ENCODE measurements around the gene DMTF1.

DMTF1 gene

GRCh38 chr7:87116315-87116714 lies 35.9 kb upstream of the DMTF1 start:
- no peak overlapping the region for H3K4me3 ChIP-seq (ENCODE audit: low read depth in 1 of 5, low read length in 5 of 5)
- H3K9me3 ChIP-seq (ENCODE audit: control insufficient read depth in 5 of 5, low read length in 5 of 5), result peaks cover 0 to 5% (median 0%) of the 10 kb centered on the region in 5 donors
- no peak overlapping the region for H3K9ac ChIP-seq (ENCODE audit: low read length in 5 of 5)
- no peaks in the 10 kb centered on the region for H3K27me3 ChIP-seq (ENCODE audit: control insufficient read depth in 5 of 5, insufficient read depth in 4 of 5, low read length in 5 of 5)
- no peak overlapping the region for H3K27ac ChIP-seq (ENCODE audit: low read depth, low read length)
- no peaks in the 10 kb centered on the region for H3K4me1 ChIP-seq (ENCODE audit: control insufficient read depth in 5 of 5, insufficient read depth in 5 of 5, low read length in 5 of 5)
- H3K36me3 ChIP-seq (ENCODE audit: control insufficient read depth in 5 of 5, insufficient read depth in 5 of 5, low read length in 5 of 5), result no peaks in the 10 kb centered on the region

- H3K9me3 ChIP-seq (ENCODE audit: control insufficient read depth in 5 of 5, low read length in 5 of 5), result no peaks in the 10 kb centered on the region
- no peak overlapping the region for H3K4me3 ChIP-seq (ENCODE audit: low read depth in 1 of 5, low read length in 5 of 5)
- H3K36me3 ChIP-seq (ENCODE audit: control insufficient read depth in 5 of 5, insufficient read depth in 5 of 5, low read length in 5 of 5), result no peaks in the 10 kb centered on the region
- H3K27me3 ChIP-seq (ENCODE audit: control insufficient read depth in 5 of 5, insufficient read depth in 4 of 5, low read length in 5 of 5), result no peaks in the 10 kb centered on the region
- no peak overlapping the region for H3K27ac ChIP-seq (ENCODE audit: low read depth, low read length)
- H3K9ac ChIP-seq (ENCODE audit: low read length in 5 of 5), result no peak overlapping the region
- no peaks in the 10 kb centered on the region for H3K4me1 ChIP-seq (ENCODE audit: control insufficient read depth in 5 of 5, insufficient read depth in 5 of 5, low read length in 5 of 5)
These were observed 32.7 kb upstream of the DMTF1 start for GRCh38 chr7:87119581-87119980.

GRCh38 chr7:87123105-87123504 lies 29.1 kb upstream of the DMTF1 start:
- H3K4me1 ChIP-seq (ENCODE audit: control insufficient read depth in 5 of 5, insufficient read depth in 5 of 5, low read length in 5 of 5), result no peaks in the 10 kb centered on the region
- H3K27ac ChIP-seq (ENCODE audit: low read depth, low read length), result no peak overlapping the region
- no peaks in the 10 kb centered on the region for H3K27me3 ChIP-seq (ENCODE audit: control insufficient read depth in 5 of 5, insufficient read depth in 4 of 5, low read length in 5 of 5)
- no peaks in the 10 kb centered on the region for H3K36me3 ChIP-seq (ENCODE audit: control insufficient read depth in 5 of 5, insufficient read depth in 5 of 5, low read length in 5 of 5)
- H3K9ac ChIP-seq (ENCODE audit: low read length in 5 of 5), result no peak overlapping the region
- H3K9me3 ChIP-seq (ENCODE audit: control insufficient read depth in 5 of 5, low read length in 5 of 5), result no peaks in the 10 kb centered on the region
- H3K4me3 ChIP-seq (ENCODE audit: low read depth in 1 of 5, low read length in 5 of 5), result no peak overlapping the region

GRCh38 chr7:87127019-87127418 lies 25.2 kb upstream of the DMTF1 start:
- H3K27me3 ChIP-seq (ENCODE audit: control insufficient read depth in 5 of 5, insufficient read depth in 4 of 5, low read length in 5 of 5), result no peaks in the 10 kb centered on the region
- H3K27ac ChIP-seq (ENCODE audit: low read depth, low read length), result no peak overlapping the region
- no peaks in the 10 kb centered on the region for H3K9me3 ChIP-seq (ENCODE audit: control insufficient read depth in 5 of 5, low read length in 5 of 5)
- no peaks in the 10 kb centered on the region for H3K4me1 ChIP-seq (ENCODE audit: control insufficient read depth in 5 of 5, insufficient read depth in 5 of 5, low read length in 5 of 5)
- no peak overlapping the region for H3K4me3 ChIP-seq (ENCODE audit: low read depth in 1 of 5, low read length in 5 of 5)
- H3K36me3 ChIP-seq (ENCODE audit: control insufficient read depth in 5 of 5, insufficient read depth in 5 of 5, low read length in 5 of 5), result no peaks in the 10 kb centered on the region
- H3K9ac ChIP-seq (ENCODE audit: low read length in 5 of 5), result no peak overlapping the region

- no peaks in the 10 kb centered on the region for H3K36me3 ChIP-seq (ENCODE audit: control insufficient read depth in 5 of 5, insufficient read depth in 5 of 5, low read length in 5 of 5)
- no peaks in the 10 kb centered on the region for H3K27me3 ChIP-seq (ENCODE audit: control insufficient read depth in 5 of 5, insufficient read depth in 4 of 5, low read length in 5 of 5)
- H3K9me3 ChIP-seq (ENCODE audit: control insufficient read depth in 5 of 5, low read length in 5 of 5), result no peaks in the 10 kb centered on the region
- H3K4me1 ChIP-seq (ENCODE audit: control insufficient read depth in 5 of 5, insufficient read depth in 5 of 5, low read length in 5 of 5), result no peaks in the 10 kb centered on the region
- no peak overlapping the region for H3K27ac ChIP-seq (ENCODE audit: low read depth, low read length)
- no peak overlapping the region for H3K9ac ChIP-seq (ENCODE audit: low read length in 5 of 5)
- no peak overlapping the region for H3K4me3 ChIP-seq (ENCODE audit: low read depth in 1 of 5, low read length in 5 of 5)
These were observed 23.4 kb upstream of the DMTF1 start for GRCh38 chr7:87128861-87129267.

GRCh38 chr7:87129332-87129731 lies 22.9 kb upstream of the DMTF1 start:
- no peak overlapping the region for H3K27ac ChIP-seq (ENCODE audit: low read depth, low read length)
- H3K9me3 ChIP-seq (ENCODE audit: control insufficient read depth in 5 of 5, low read length in 5 of 5), result no peaks in the 10 kb centered on the region
- no peak overlapping the region for H3K9ac ChIP-seq (ENCODE audit: low read length in 5 of 5)
- no peaks in the 10 kb centered on the region for H3K27me3 ChIP-seq (ENCODE audit: control insufficient read depth in 5 of 5, insufficient read depth in 4 of 5, low read length in 5 of 5)
- H3K4me3 ChIP-seq (ENCODE audit: low read depth in 1 of 5, low read length in 5 of 5), result no peak overlapping the region
- H3K36me3 ChIP-seq (ENCODE audit: control insufficient read depth in 5 of 5, insufficient read depth in 5 of 5, low read length in 5 of 5), result no peaks in the 10 kb centered on the region
- no peaks in the 10 kb centered on the region for H3K4me1 ChIP-seq (ENCODE audit: control insufficient read depth in 5 of 5, insufficient read depth in 5 of 5, low read length in 5 of 5)

GRCh38 chr7:87129848-87130247 lies 22.4 kb upstream of the DMTF1 start:
- Histone ChIP-seq H3K9ac (ENCODE audit: low read length in 5 of 5) (no peak overlapping the region), H3K4me3 (ENCODE audit: low read depth in 1 of 5, low read length in 5 of 5) (no peak overlapping the region), H3K36me3 (ENCODE audit: control insufficient read depth in 5 of 5, insufficient read depth in 5 of 5, low read length in 5 of 5) (no peaks in the 10 kb centered on the region), H3K4me1 (ENCODE audit: control insufficient read depth in 5 of 5, insufficient read depth in 5 of 5, low read length in 5 of 5) (no peaks in the 10 kb centered on the region), H3K27ac (ENCODE audit: low read depth, low read length) (no peak overlapping the region), H3K9me3 (ENCODE audit: control insufficient read depth in 5 of 5, low read length in 5 of 5) (no peaks in the 10 kb centered on the region), H3K27me3 (ENCODE audit: control insufficient read depth in 5 of 5, insufficient read depth in 4 of 5, low read length in 5 of 5) (no peaks in the 10 kb centered on the region)

GRCh38 chr7:87131771-87132170 lies 20.5 kb upstream of the DMTF1 start:
- no peaks in the 10 kb centered on the region for H3K27me3 ChIP-seq (ENCODE audit: control insufficient read depth in 5 of 5, insufficient read depth in 4 of 5, low read length in 5 of 5)
- no peak overlapping the region for H3K27ac ChIP-seq (ENCODE audit: low read depth, low read length)
- no peak overlapping the region for H3K9ac ChIP-seq (ENCODE audit: low read length in 5 of 5)
- H3K4me1 ChIP-seq (ENCODE audit: control insufficient read depth in 5 of 5, insufficient read depth in 5 of 5, low read length in 5 of 5), result no peaks in the 10 kb centered on the region
- H3K4me3 ChIP-seq (ENCODE audit: low read depth in 1 of 5, low read length in 5 of 5), result no peak overlapping the region
- no peaks in the 10 kb centered on the region for H3K36me3 ChIP-seq (ENCODE audit: control insufficient read depth in 5 of 5, insufficient read depth in 5 of 5, low read length in 5 of 5)
- no peaks in the 10 kb centered on the region for H3K9me3 ChIP-seq (ENCODE audit: control insufficient read depth in 5 of 5, low read length in 5 of 5)

- H3K4me3 ChIP-seq (ENCODE audit: low read depth in 1 of 5, low read length in 5 of 5), result no peak overlapping the region
- no peak overlapping the region for H3K9ac ChIP-seq (ENCODE audit: low read length in 5 of 5)
- no peaks in the 10 kb centered on the region for H3K36me3 ChIP-seq (ENCODE audit: control insufficient read depth in 5 of 5, insufficient read depth in 5 of 5, low read length in 5 of 5)
- no peaks in the 10 kb centered on the region for H3K9me3 ChIP-seq (ENCODE audit: control insufficient read depth in 5 of 5, low read length in 5 of 5)
- no peaks in the 10 kb centered on the region for H3K27me3 ChIP-seq (ENCODE audit: control insufficient read depth in 5 of 5, insufficient read depth in 4 of 5, low read length in 5 of 5)
- no peak overlapping the region for H3K27ac ChIP-seq (ENCODE audit: low read depth, low read length)
- H3K4me1 ChIP-seq (ENCODE audit: control insufficient read depth in 5 of 5, insufficient read depth in 5 of 5, low read length in 5 of 5), result no peaks in the 10 kb centered on the region
These were observed 15.0 kb upstream of the DMTF1 start for GRCh38 chr7:87137271-87137670.

GRCh38 chr7:87139514-87139913 lies 12.7 kb upstream of the DMTF1 start:
- no peaks in the 10 kb centered on the region for H3K4me1 ChIP-seq (ENCODE audit: control insufficient read depth in 5 of 5, insufficient read depth in 5 of 5, low read length in 5 of 5)
- H3K36me3 ChIP-seq (ENCODE audit: control insufficient read depth in 5 of 5, insufficient read depth in 5 of 5, low read length in 5 of 5), result no peaks in the 10 kb centered on the region
- no peak overlapping the region for H3K9ac ChIP-seq (ENCODE audit: low read length in 5 of 5)
- H3K9me3 ChIP-seq (ENCODE audit: control insufficient read depth in 5 of 5, low read length in 5 of 5), result no peaks in the 10 kb centered on the region
- no peaks in the 10 kb centered on the region for H3K27me3 ChIP-seq (ENCODE audit: control insufficient read depth in 5 of 5, insufficient read depth in 4 of 5, low read length in 5 of 5)
- H3K27ac ChIP-seq (ENCODE audit: low read depth, low read length), result no peak overlapping the region
- no peak overlapping the region for H3K4me3 ChIP-seq (ENCODE audit: low read depth in 1 of 5, low read length in 5 of 5)

GRCh38 chr7:87140271-87140748 lies 11.9 kb upstream of the DMTF1 start:
- H3K4me3 ChIP-seq (ENCODE audit: low read depth in 1 of 5, low read length in 5 of 5), result no peak overlapping the region
- H3K9me3 ChIP-seq (ENCODE audit: control insufficient read depth in 5 of 5, low read length in 5 of 5), result no peaks in the 10 kb centered on the region
- H3K36me3 ChIP-seq (ENCODE audit: control insufficient read depth in 5 of 5, insufficient read depth in 5 of 5, low read length in 5 of 5), result no peaks in the 10 kb centered on the region
- H3K4me1 ChIP-seq (ENCODE audit: control insufficient read depth in 5 of 5, insufficient read depth in 5 of 5, low read length in 5 of 5), result no peaks in the 10 kb centered on the region
- no peak overlapping the region for H3K9ac ChIP-seq (ENCODE audit: low read length in 5 of 5)
- H3K27me3 ChIP-seq (ENCODE audit: control insufficient read depth in 5 of 5, insufficient read depth in 4 of 5, low read length in 5 of 5), result no peaks in the 10 kb centered on the region
- H3K27ac ChIP-seq (ENCODE audit: low read depth, low read length), result no peak overlapping the region
